Measurements from ENCODE around the gene NSD2. TPM values are rescaled to one million over a fixed set of nuclear protein-coding genes. Genes with fewer than 3 reads are reported as not detected.

Gene NSD2
- polyA plus RNA-seq, 1 donor from 2014 or later, result 51.6 TPM

- H3K4me3 ChIP-seq (ENCODE audit: low read length), result no peak overlapping the region
- no peak overlapping the region for H3K4me2 ChIP-seq (ENCODE audit: low read length)
- H3K36me3 ChIP-seq (ENCODE audit: insufficient read depth, low read length), result peaks cover 9% of the 10 kb centered on the region
- H3K27me3 ChIP-seq (ENCODE audit: insufficient read depth, low read depth, low read length), result no peaks in the 10 kb centered on the region
- no peaks in the 10 kb centered on the region for H4K20me1 ChIP-seq (ENCODE audit: insufficient read depth)
- H3K9me3 ChIP-seq (ENCODE audit: low read length), result no peaks in the 10 kb centered on the region
- TF ChIP-seq RAD21 (conservative IDR thresholded peaks at IDR 0.05) (no peak), EP300 (conservative IDR thresholded peaks at IDR 0.05; ENCODE audit: poor library complexity, severe bottlenecking) (no peak), CTCF (IDR thresholded peaks at IDR 0.05; ENCODE audit: poor library complexity, severe bottlenecking) (no peak), TAF1 (IDR thresholded peaks at IDR 0.05; ENCODE audit: low read depth) (no peak), SMC3 (conservative IDR thresholded peaks at IDR 0.05; ENCODE audit: poor library complexity) (no peak)
- H3K27ac ChIP-seq (ENCODE audit: low read length), result no peak overlapping the region
- H3K9me2 ChIP-seq (ENCODE audit: insufficient read depth, low read length), result no peaks in the 10 kb centered on the region
- H3K9ac ChIP-seq (ENCODE audit: low read length), result no peak overlapping the region
- no peak overlapping the region for H2AFZ ChIP-seq (ENCODE audit: low read depth, low read length)
- H3K79me2 ChIP-seq (replicated peaks; ENCODE audit: insufficient read depth, low read length), result no peaks in the 10 kb centered on the region
- no peaks in the 10 kb centered on the region for H3F3A ChIP-seq (ENCODE audit: insufficient read depth, low read length, poor library complexity, severe bottlenecking)
Observed at GRCh38 chr4:1972414-1972813, 101.2 kb downstream of the NSD2 start.

GRCh38 chr4:1973218-1973617 is 102.0 kb downstream of the NSD2 start:
- Histone ChIP-seq H3K9me3 (ENCODE audit: low read length) (no peaks in the 10 kb centered on the region), H2AFZ (ENCODE audit: low read depth, low read length) (no peak overlapping the region), H4K20me1 (ENCODE audit: insufficient read depth) (no peaks in the 10 kb centered on the region), H3K9me2 (ENCODE audit: insufficient read depth, low read length) (no peaks in the 10 kb centered on the region), H3K4me3 (ENCODE audit: low read length) (no peak overlapping the region), H3F3A (ENCODE audit: insufficient read depth, low read length, poor library complexity, severe bottlenecking) (no peaks in the 10 kb centered on the region), H3K27ac (ENCODE audit: low read length) (no peak overlapping the region), H3K36me3 (ENCODE audit: insufficient read depth, low read length) (peaks cover 9% of the 10 kb centered on the region), H3K4me2 (ENCODE audit: low read length) (no peak overlapping the region), H3K9ac (ENCODE audit: low read length) (no peak overlapping the region), H3K79me2 (replicated peaks; ENCODE audit: insufficient read depth, low read length) (no peaks in the 10 kb centered on the region), H3K27me3 (ENCODE audit: insufficient read depth, low read depth, low read length) (no peaks in the 10 kb centered on the region)
- TF ChIP-seq REST (IDR thresholded peaks at IDR 0.05; ENCODE audit: borderline replicate concordance) (no peak), EP300 (conservative IDR thresholded peaks at IDR 0.05; ENCODE audit: poor library complexity, severe bottlenecking) (no peak), CTCF (IDR thresholded peaks at IDR 0.05; ENCODE audit: poor library complexity, severe bottlenecking) (no peak), SMC3 (conservative IDR thresholded peaks at IDR 0.05; ENCODE audit: poor library complexity) (no peak), RAD21 (conservative IDR thresholded peaks at IDR 0.05) (no peak), TAF1 (IDR thresholded peaks at IDR 0.05; ENCODE audit: low read depth) (no peak), MXI1 (conservative IDR thresholded peaks at IDR 0.05; ENCODE audit: poor library complexity, severe bottlenecking) (no peak), EZH2 (IDR thresholded peaks at IDR 0.05; ENCODE audit: borderline replicate concordance, insufficient read depth, low read length, poor library complexity, severe bottlenecking) (no peak), POLR2AphosphoS5 (IDR thresholded peaks at IDR 0.05) (no peak)
